K562 (cell line): ENCODE data around the gene RTP3. TPM values are rescaled to one million over a fixed set of nuclear protein-coding genes. Genes with fewer than 3 reads are reported as not detected.

ENCODE experiments used
- CHD2 ChIP-seq: IDR thresholded peaks from 2 replicates; pipeline ENCODE4 v1.6.1; 2011; ENCODE audit warnings: low read depth, low read length
- CREB5 ChIP-seq: fragments of 250-450 bp; sonication (Bioruptor Pico); IDR thresholded peaks from 2 replicates; pipeline ENCODE4 v1.5.0; 2020; ENCODE audit warnings: mild to moderate bottlenecking
- EHMT2 ChIP-seq: fragments of 450-650 bp; IDR thresholded peaks from 2 replicates; pipeline ENCODE4 v1.6.1; 2018; ENCODE audit warnings: antibody characterized with exemption
- FOXK1 ChIP-seq: sonication (generic); formaldehyde crosslinking; IDR thresholded peaks from 2 replicates; pipeline ENCODE4 v1.8.0; 2022; ENCODE audit warnings: missing genetic modification reagents, mild to moderate bottlenecking, borderline replicate concordance
- KDM4B ChIP-seq, 2 experiments: fragments of 450-650 bp in 1 of 2; sonication (generic) in 1 of 2; IDR thresholded peaks; 2 replicates each; pipeline ENCODE4 v1.6.1; 2016 to 2017; ENCODE audit warnings: borderline replicate concordance in 2 of 2, antibody characterized with exemption in 1 of 2, low read depth in 1 of 2, mild to moderate bottlenecking in 1 of 2
- MCM7 ChIP-seq, 2 experiments: fragments of 450-650 bp; IDR thresholded peaks; 2 replicates each; pipeline ENCODE4 v1.6.1; 2016 to 2018
- MGA ChIP-seq: fragments of 450-650 bp; IDR thresholded peaks from 2 replicates; pipeline ENCODE4 v1.6.1; 2016; ENCODE audit warnings: mild to moderate bottlenecking, moderate library complexity
- NBN ChIP-seq: fragments of 450-650 bp; IDR thresholded peaks from 2 replicates; pipeline ENCODE4 v1.6.1; 2016; ENCODE audit warnings: low read depth, mild to moderate bottlenecking
- NR0B1 ChIP-seq: fragments of 450-650 bp; IDR thresholded peaks from one replicate; pipeline ENCODE4 v1.6.1; 2018; ENCODE audit warnings: mild to moderate bottlenecking, moderate library complexity; ENCODE audit not compliant: partially characterized antibody
- RBM34 ChIP-seq: fragments of 200-400 bp; formaldehyde crosslinking; IDR thresholded peaks from 2 replicates; pipeline ENCODE4 v1.6.1; 2018; ENCODE audit warnings: low read length, borderline replicate concordance; ENCODE audit not compliant: insufficient read depth
- TRIM25 ChIP-seq: fragments of 450-650 bp; IDR thresholded peaks from 2 replicates; pipeline ENCODE4 v1.7.0; 2016; ENCODE audit warnings: borderline replicate concordance
- polyA plus RNA-seq, 8 experiments: library from polyadenylated mRNA; depleted of rRNA in 4 of 8; stranded (reverse) in 5 of 8; unstranded in 3 of 8; fragments of >200 nt; fragmentation: Nextera tagmentation in 2 of 8; fragmentation: Illumina TruSeq in 1 of 8; extraction: Ambion mirVana in 2 of 8; extraction: Trizol in 1 of 8; gene quantifications; 2 replicates each; pipeline versions ENCODE4 v1.2.1 to v1.2.3, GENCODE V29; 2011 to 2014; ENCODE audit warnings: inconsistent platforms in 1 of 8, missing spikeins in 1 of 8
- total RNA-seq, 7 experiments: library from RNA; depleted of rRNA in 6 of 7; stranded (reverse); fragments of >200 nt in 6 of 7; fragmentation: Illumina TruSeq in 2 of 7; extraction: Trizol in 2 of 7; gene quantifications; 2 replicates each; pipeline versions ENCODE4 v1.2.1 to v1.2.3, GENCODE V29; 2011 to 2021; ENCODE audit warnings: low replicate concordance in 1 of 7

The RTP3 gene
- total and polyA plus RNA-seq, 9 of the 15 experiments (the other 6 are each of a cell fraction or from before 2014, with no cell fraction given), result not detected

DNA sequence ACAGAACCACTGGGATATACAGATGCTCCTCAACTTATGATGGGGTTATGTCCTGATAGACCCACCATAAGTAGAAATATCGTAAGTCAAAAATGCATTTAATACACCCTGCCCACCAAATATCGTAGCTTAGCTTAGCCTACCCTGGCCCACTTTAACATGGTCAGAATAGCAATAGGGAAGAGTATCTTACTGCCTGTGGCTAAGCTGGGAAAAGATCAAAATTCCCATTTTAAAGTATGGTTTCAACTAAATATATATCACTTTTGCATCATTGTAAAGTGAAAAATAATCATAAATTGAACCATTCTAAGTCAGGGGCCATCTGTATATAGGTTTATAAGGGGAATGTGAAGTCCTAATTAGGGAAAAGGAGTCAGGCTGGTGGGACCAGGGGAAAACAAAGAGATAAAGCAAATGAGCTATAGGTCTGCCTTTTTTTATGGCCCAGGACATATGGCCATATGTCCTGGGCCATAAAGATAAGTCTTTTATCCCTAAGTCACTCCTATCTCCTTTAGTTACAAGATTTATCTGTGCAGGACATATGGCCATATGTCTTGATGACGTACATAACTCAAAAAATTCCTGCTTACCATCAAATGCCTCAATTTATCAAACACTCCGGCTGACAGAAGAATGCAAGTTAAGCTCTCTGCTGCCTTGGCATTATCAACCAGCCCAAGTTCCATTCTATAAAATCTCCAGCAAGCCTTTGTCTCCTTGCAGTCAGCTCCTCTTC, 11.2 kb downstream of the RTP3 start (continued):
- TF ChIP-seq TRIM25 (0 out of 2 replicates have a peak, but pooled peaks have one; percentile 82), RBM34 (no peak), KDM4B (IDR thresholded peaks at IDR 0.05; ENCODE audit: borderline replicate concordance in 2 of 2, low read depth in 1 of 2) (no peak), FOXK1 (CRISPR knock-in tag) (no peak), CREB5 (CRISPR knock-in tag) (no peak), CHD2 (no peak), NR0B1 (no peak), EHMT2 (peak; percentile 90), MGA (no peak), MCM7 (IDR thresholded peaks at IDR 0.05) (no peak; a peak in 1 of 4 replicates), NBN (peak; percentile 99)
